ENCODE results near the gene TMEM100.

DNA sequence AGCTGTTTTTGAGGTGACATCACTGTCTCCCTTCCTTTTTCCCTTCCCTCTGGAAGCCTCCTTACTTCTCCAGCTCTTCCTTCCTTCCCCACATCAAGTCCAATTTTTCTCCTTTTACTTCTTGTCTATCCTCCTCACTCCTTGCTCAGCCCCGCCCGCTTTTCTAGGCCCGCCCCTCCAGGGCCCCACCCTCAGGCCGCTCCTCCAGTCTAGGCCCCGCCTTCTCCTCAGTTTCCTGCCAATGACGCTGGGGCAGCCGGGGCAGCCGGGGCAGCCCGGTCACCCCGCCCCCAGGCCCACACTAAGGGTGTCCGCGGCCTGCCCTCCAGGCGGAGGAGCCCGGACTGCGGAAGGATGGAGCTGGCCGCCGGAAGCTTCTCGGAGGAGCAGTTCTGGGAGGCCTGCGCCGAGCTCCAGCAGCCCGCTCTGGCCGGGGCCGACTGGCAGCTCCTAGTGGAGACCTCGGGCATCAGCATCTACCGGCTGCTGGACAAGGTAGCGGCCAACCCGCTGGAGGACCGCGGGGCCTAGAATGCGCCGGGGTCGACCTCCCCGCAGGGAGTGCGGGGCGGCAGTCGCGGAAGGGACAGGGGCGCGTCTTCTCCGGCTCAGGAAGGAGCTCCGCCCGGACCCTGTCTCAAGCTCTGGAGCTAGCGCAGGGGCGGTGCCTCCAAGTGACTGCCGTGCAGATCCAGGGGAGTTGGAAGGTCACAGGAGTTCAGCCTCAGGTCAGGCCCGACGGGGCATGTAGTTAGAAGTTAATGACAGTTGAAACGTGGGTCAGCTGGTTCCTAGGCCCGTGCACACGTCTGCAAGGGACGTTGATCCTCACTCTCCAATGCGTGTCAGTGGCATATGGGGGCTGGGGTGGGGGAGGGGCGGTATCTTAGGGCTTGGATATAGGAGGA, 28.3 kb upstream of the TMEM100 start, which contains the start of gene PCTP:
- peak; percentile 85 to 88 for TF ChIP-seq POLR2A (IDR thresholded peaks at IDR 0.05)
- peak in 3 of 4 experiments; percentile 11 to 62 (median 26) for TF ChIP-seq CTCF (IDR thresholded peaks at IDR 0.05)
- peak; percentile 83 to 97 (median 91) for TF ChIP-seq POLR2AphosphoS5 (IDR thresholded peaks at IDR 0.05)

Data from sigmoid colon (tissue), 4 donors.